ENCODE measurements around the gene MAPK4.

DNA sequence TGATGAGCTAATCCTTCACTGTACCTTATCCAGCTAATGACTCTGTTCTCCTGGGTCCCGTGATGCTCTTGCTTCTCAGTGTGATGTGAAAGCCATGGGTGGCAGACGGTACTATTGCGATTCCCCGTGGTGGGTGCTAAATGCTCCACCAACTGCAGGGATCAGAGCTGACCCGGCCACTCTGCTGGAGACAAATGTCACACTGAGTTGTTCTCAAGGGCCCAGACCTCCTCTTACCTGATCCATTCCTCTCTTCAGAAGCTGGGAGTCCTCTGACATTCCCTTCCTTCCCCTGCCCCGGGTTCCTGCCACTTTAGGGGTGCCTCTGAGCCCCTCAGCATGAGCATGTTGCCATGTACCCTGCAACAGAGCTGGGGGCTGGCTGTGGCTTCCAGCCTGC is 105.1 kb downstream of the MAPK4 start:
- TF ChIP-seq FOXA1 (IDR thresholded peaks at IDR 0.05) (no peak), ARNT (IDR thresholded peaks at IDR 0.05) (no peak), SP1 (IDR thresholded peaks at IDR 0.05) (no peak), CTBP1 (IDR thresholded peaks at IDR 0.05; ENCODE audit: borderline replicate concordance) (no peak), ELF4 (IDR thresholded peaks at IDR 0.05) (no peak), FOXM1 (IDR thresholded peaks at IDR 0.05; ENCODE audit: borderline replicate concordance) (no peak), BHLHE40 (IDR thresholded peaks at IDR 0.05; ENCODE audit: borderline replicate concordance) (no peak), FOXK2 (IDR thresholded peaks at IDR 0.05) (no peak), L3MBTL2 (conservative IDR thresholded peaks at IDR 0.05) (no peak), HDGF (IDR thresholded peaks at IDR 0.05; ENCODE audit: borderline replicate concordance) (no peak), NFRKB (IDR thresholded peaks at IDR 0.05) (no peak), ZNF384 (IDR thresholded peaks at IDR 0.05) (no peak)
- TF ChIP-seq, protein P1, sequence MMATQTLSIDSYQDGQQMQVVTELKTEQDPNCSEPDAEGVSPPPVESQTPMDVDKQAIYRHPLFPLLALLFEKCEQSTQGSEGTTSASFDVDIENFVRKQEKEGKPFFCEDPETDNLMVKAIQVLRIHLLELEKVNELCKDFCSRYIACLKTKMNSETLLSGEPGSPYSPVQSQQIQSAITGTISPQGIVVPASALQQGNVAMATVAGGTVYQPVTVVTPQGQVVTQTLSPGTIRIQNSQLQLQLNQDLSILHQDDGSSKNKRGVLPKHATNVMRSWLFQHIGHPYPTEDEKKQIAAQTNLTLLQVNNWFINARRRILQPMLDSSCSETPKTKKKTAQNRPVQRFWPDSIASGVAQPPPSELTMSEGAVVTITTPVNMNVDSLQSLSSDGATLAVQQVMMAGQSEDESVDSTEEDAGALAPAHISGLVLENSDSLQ (IDR thresholded peaks at IDR 0.05): no peak

Data from HEK293T (cell line).